NT2/D1 (cell line): ENCODE measurements around the gene ST6GALNAC2.
"Not testable (repeated sequence)": the region's sequence is repeated elsewhere in the genome, so short reads cannot be mapped to it uniquely, and the experiment has no call there.

Experiments
- YY1 ChIP-seq: IDR thresholded peaks from 2 replicates; pipeline ENCODE4 v1.6.1; 2011; ENCODE audit not compliant: insufficient read length, insufficient read depth
- ZNF274 ChIP-seq: IDR thresholded peaks from 2 replicates; pipeline ENCODE4 v1.6.1; 2011; ENCODE audit warnings: mild to moderate bottlenecking, low read depth, low read length

- not testable (repeated sequence) for TF ChIP-seq YY1, ZNF274
These were observed 20.5 kb downstream of the ST6GALNAC2 start for GRCh38 chr17:76564991-76565727.
